ENCODE results near the gene C16orf90. TPM values are rescaled to one million over a fixed set of nuclear protein-coding genes. Genes with fewer than 3 reads are reported as not detected.

Gene C16orf90
- total RNA-seq, 1 experiment from 2014 or later, result not detected

DNA sequence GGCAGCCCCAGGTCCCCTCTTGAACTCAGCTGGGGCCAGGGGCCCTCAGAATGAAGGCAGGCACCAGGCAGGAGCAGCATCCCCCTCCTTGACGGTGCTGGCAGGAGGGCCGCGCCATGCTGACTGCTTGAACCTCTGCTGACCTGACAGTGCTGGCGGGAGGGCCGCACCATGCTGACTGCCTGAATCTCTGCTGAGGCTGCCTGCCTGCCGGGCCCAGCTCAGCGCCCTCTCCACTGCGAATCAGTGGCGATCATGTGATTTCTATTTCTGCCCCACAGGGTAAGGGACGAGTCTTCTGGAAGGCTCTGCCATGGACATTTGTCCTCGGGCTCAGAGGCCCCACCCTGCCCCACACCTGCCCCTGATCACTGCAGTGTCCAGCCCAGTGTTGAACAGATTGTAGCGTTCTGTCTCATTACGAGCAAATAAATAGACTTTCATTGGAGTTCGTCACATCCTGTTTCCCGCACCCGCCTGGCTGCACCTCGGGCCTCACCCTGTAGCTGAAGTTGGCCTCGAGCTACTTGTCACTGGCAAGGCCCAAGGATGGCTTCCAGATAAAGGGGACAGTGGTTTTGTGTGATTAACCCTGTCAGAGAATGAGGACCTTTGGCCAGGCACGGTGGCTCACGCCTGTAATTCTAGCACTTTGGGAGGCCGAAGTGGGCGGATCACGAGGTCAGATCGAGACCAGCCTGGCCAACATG, 8.6 kb downstream of the C16orf90 start:
- Histone ChIP-seq H3K9me3 (ENCODE audit: low read depth, low read length, poor library complexity, severe bottlenecking) (no peaks in the 10 kb centered on the region), H3K27ac (ENCODE audit: low read depth, low read length, poor library complexity, severe bottlenecking) (no peak overlapping the region), H3K4me1 (ENCODE audit: insufficient read depth, low read length, poor library complexity, severe bottlenecking) (no peaks in the 10 kb centered on the region), H3K27me3 (replicated peaks; ENCODE audit: insufficient read depth, low read depth, low read length, poor library complexity) (no peaks in the 10 kb centered on the region), H3K4me3 (ENCODE audit: low read depth, low read length, poor library complexity, severe bottlenecking) (no peak overlapping the region), H3K36me3 (ENCODE audit: insufficient read depth, low read length, poor library complexity, severe bottlenecking) (peaks cover 6% of the 10 kb centered on the region)
- TF ChIP-seq, protein P1, sequence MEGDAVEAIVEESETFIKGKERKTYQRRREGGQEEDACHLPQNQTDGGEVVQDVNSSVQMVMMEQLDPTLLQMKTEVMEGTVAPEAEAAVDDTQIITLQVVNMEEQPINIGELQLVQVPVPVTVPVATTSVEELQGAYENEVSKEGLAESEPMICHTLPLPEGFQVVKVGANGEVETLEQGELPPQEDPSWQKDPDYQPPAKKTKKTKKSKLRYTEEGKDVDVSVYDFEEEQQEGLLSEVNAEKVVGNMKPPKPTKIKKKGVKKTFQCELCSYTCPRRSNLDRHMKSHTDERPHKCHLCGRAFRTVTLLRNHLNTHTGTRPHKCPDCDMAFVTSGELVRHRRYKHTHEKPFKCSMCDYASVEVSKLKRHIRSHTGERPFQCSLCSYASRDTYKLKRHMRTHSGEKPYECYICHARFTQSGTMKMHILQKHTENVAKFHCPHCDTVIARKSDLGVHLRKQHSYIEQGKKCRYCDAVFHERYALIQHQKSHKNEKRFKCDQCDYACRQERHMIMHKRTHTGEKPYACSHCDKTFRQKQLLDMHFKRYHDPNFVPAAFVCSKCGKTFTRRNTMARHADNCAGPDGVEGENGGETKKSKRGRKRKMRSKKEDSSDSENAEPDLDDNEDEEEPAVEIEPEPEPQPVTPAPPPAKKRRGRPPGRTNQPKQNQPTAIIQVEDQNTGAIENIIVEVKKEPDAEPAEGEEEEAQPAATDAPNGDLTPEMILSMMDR (conservative IDR thresholded peaks at IDR 0.05; ENCODE audit: low read depth, low read length), result no peak
- TF ChIP-seq EZH2 (IDR thresholded peaks at IDR 0.05; ENCODE audit: borderline replicate concordance, low read depth, low read length, poor library complexity, severe bottlenecking), result no peak
- intact Hi-C loops (cut with micrococcal nuclease; ENCODE audit: unreplicated experiment), result no loop called here
- no peak for DNase-seq (ENCODE audit: low spot score)
- ChIA-PET CTCF (no interaction called here), POLR2A (ENCODE audit: low non-redundant PET) (no interaction called here)
- no TSS peak for BruUV-seq (replicated peaks)

DNA sequence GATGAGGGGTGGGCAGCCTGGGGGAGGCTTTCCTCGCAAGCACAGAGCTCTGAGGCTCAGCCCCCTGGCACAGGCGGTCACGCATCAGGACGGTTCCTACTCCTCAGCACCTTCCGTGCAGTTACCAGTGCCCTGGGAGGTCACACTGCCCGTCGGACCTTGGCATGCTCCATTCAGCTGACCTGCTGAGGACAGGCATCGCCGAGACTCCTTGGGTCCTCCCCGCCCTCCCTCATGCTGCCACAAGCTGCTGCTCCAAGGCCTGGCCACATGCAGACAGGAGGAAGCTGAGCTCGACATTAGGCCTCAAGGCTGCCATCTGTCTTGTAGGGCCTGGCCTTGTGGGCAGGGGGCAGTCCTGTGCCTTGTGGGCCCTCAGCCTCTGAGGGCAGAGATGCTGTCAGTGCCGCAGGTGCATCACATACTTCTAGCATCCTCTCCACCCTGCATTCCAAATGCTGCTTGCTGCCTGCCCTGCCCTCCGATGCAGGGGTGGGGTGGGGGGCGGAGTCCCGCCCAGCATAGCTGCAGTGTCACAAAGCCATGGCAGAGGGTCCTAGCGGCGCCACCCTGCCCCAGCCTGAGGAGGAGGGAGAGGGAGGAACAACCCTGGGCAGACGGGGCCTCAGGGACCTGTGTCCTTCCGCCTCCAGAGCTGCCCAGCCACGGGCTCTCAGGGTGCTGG, 9.3 kb downstream of the C16orf90 start:
- TF ChIP-seq EZH2 (IDR thresholded peaks at IDR 0.05; ENCODE audit: borderline replicate concordance, low read depth, low read length, poor library complexity, severe bottlenecking), result no peak
- TF ChIP-seq, protein P1 (conservative IDR thresholded peaks at IDR 0.05; ENCODE audit: low read depth, low read length), result no peak
- ChIA-PET POLR2A (ENCODE audit: low non-redundant PET) (no interaction called here), CTCF (no interaction called here)
- H3K27ac ChIP-seq (ENCODE audit: low read depth, low read length, poor library complexity, severe bottlenecking), result no peak overlapping the region
- no TSS peak for BruUV-seq (replicated peaks)
- intact Hi-C loops (cut with micrococcal nuclease; ENCODE audit: unreplicated experiment), result no loop called here
- peaks cover 6% of the 10 kb centered on the region for H3K36me3 ChIP-seq (ENCODE audit: insufficient read depth, low read length, poor library complexity, severe bottlenecking)
- no peak overlapping the region for H3K4me3 ChIP-seq (ENCODE audit: low read depth, low read length, poor library complexity, severe bottlenecking)
- H3K9me3 ChIP-seq (ENCODE audit: low read depth, low read length, poor library complexity, severe bottlenecking), result no peaks in the 10 kb centered on the region
- peaks cover 3% of the 10 kb centered on the region for H3K4me1 ChIP-seq (ENCODE audit: insufficient read depth, low read length, poor library complexity, severe bottlenecking)
- no peak for DNase-seq (ENCODE audit: low spot score)
- no peaks in the 10 kb centered on the region for H3K27me3 ChIP-seq (replicated peaks; ENCODE audit: insufficient read depth, low read depth, low read length, poor library complexity)

DNA sequence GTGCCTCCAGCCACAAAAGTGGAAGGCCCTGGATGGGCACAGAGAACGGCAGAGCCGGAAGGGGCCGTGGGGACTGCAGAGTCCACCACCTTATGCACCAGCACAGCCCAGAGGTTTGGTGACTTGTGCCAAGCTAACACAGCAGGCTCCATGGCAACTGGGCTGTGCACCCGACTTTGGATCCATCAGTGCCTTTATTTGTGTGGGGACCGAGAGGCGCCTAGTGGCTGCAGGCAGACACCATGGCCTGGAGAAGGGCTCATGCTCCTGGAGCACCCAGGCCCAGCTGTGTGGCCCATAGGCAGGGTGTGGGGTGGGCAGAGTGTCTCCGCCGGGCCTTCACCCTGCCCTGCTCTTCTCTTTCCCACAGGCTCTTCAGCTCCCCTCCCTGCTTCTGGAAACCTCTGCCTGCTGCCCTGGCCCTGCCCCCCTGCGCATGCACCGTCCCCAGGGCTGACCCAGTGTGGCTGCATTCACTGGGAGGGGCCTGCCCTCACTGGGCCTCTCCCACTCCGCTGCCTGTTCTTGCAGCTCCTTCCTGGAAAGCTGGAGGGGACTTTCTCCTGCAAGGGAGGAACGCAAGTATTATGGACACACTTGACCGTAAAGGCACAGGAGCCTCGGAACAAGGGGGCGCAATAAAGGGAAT, 10.1 kb downstream of the C16orf90 start:
- POLR2A ChIA-PET (ENCODE audit: low non-redundant PET), result no interaction called here
- no peak for DNase-seq (ENCODE audit: low spot score)
- H3K36me3 ChIP-seq (ENCODE audit: insufficient read depth, low read length, poor library complexity, severe bottlenecking), result peaks cover 6% of the 10 kb centered on the region
- no TSS peak for BruUV-seq (replicated peaks)
- intact Hi-C loops (cut with micrococcal nuclease; ENCODE audit: unreplicated experiment), result no loop called here
- TF ChIP-seq, protein P1 (conservative IDR thresholded peaks at IDR 0.05; ENCODE audit: low read depth, low read length), result no peak
- no peak for TF ChIP-seq EZH2 (IDR thresholded peaks at IDR 0.05; ENCODE audit: borderline replicate concordance, low read depth, low read length, poor library complexity, severe bottlenecking)
- H3K27me3 ChIP-seq (replicated peaks; ENCODE audit: insufficient read depth, low read depth, low read length, poor library complexity), result no peaks in the 10 kb centered on the region
- no peak overlapping the region for H3K4me3 ChIP-seq (ENCODE audit: low read depth, low read length, poor library complexity, severe bottlenecking)
- no peak overlapping the region for H3K27ac ChIP-seq (ENCODE audit: low read depth, low read length, poor library complexity, severe bottlenecking)
- H3K4me1 ChIP-seq (ENCODE audit: insufficient read depth, low read length, poor library complexity, severe bottlenecking), result peaks cover 3% of the 10 kb centered on the region
- CTCF ChIA-PET, result no interaction called here
- no peaks in the 10 kb centered on the region for H3K9me3 ChIP-seq (ENCODE audit: low read depth, low read length, poor library complexity, severe bottlenecking)
